Measurements from ENCODE around the gene MEG3. TPM values are rescaled to one million over a fixed set of nuclear protein-coding genes. Genes with fewer than 3 reads are reported as not detected.

Gene MEG3
- total and polyA plus RNA-seq, 2 donors: 12.6 to 103 TPM

DNA sequence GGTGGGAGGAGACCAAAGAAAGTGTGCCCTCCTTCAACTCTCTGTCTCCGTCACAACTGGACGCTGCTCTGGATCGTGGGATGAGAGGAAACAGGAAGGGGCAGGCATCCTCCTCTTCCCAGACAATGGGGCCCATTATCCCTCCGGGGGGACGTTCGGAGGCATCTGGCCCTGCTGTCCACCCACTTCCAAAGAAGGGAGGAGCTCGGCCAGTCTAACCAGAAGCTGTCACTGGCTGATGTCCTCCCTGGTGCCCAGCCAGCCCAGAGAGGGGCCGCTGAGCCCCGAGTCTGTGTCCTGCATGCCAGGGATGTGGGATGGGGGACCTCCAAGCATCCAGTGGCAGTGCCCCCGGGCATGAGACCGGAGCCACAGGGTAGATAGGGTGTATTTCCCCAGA, 39.8 kb upstream of the MEG3 start:
- Histone ChIP-seq H3K36me3 (ENCODE audit: control insufficient read depth in 2 of 2, insufficient read depth in 2 of 2, low read length in 1 of 2) (no peaks in the 10 kb centered on the region), H3K27me3 (ENCODE audit: control insufficient read depth in 2 of 2, insufficient read depth in 1 of 2, low read length in 1 of 2) (no peaks in the 10 kb centered on the region), H3K27ac (ENCODE audit: low read depth in 1 of 2, low read length in 1 of 2) (no peak overlapping the region), H3K9me3 (ENCODE audit: control insufficient read depth in 2 of 2, insufficient read depth in 1 of 2, low read length in 1 of 2) (no peaks in the 10 kb centered on the region), H3K4me1 (ENCODE audit: control insufficient read depth in 2 of 2, insufficient read depth in 2 of 2, low read length in 2 of 2) (no peaks in the 10 kb centered on the region), H3K4me3 (ENCODE audit: low read length in 2 of 2) (no peak overlapping the region)
- 95% methylated on average over 11 of the region's 11 CpGs for WGBS
- no peak for DNase-seq (ENCODE audit: low read depth in 6 of 9, low spot score in 9 of 9)

DNA sequence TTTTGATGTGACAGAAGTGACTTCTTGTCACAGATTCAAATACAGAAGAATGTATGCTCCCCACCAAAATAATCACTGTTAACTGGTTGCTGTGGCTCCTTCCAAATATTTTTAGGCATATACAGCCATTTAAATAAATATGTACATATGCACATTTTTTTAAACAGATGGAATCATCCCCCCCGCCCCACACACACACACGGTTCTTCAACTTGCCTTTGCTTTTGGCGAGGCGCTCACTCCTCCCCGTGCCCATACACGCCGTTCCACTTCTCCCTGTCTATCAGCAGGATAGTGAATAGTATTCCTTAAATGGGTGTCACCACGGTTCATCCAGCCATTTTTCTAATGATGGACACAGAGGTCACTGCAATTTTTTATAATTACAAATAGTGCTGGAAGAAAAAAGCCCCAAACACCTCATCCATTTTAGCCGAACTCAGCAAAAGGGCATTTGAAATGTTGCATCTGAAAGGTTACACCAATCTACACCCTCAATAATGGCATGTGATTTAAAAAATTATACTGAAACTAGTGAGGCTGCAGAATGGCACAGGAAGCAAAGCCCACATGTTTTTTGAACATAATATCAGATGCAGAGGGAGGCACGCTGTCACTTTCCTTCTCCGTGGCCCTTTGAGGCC, 39.2 kb upstream of the MEG3 start:
- no peaks in the 10 kb centered on the region for H3K27me3 ChIP-seq (ENCODE audit: control insufficient read depth in 2 of 2, insufficient read depth in 1 of 2, low read length in 1 of 2)
- H3K4me1 ChIP-seq (ENCODE audit: control insufficient read depth in 2 of 2, insufficient read depth in 2 of 2, low read length in 2 of 2): no peaks in the 10 kb centered on the region
- WGBS: 87% methylated on average over 11 of the region's 11 CpGs

DNA sequence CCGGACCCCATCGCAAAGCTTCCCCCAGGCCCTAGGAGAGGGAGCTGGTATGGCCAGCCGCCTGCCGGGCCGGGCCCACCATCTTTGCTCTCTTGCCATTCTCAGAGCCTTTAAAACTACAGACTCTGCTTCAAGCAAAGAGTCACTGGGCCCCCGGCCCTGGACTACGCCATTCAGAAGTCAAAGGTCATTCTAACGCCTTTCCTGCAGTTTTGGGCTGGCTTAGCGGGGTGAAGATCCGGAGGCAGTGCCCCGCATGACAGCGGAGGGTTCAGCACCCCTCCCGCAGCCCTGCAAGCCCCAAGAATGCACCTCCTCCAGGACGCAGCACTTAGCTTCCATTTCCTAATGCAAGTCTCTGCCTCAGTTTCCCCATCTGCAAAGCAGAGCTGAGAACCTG, 38.3 kb upstream of the MEG3 start:
- H3K36me3 ChIP-seq (ENCODE audit: control insufficient read depth in 2 of 2, insufficient read depth in 2 of 2, low read length in 1 of 2): no peaks in the 10 kb centered on the region
- H3K27me3 ChIP-seq (ENCODE audit: control insufficient read depth in 2 of 2, insufficient read depth in 1 of 2, low read length in 1 of 2): no peaks in the 10 kb centered on the region
- no peak overlapping the region for H3K27ac ChIP-seq (ENCODE audit: low read depth in 1 of 2, low read length in 1 of 2)
- H3K9me3 ChIP-seq (ENCODE audit: control insufficient read depth in 2 of 2, insufficient read depth in 1 of 2, low read length in 1 of 2): no peaks in the 10 kb centered on the region
- H3K4me3 ChIP-seq (ENCODE audit: low read length in 2 of 2): no peak overlapping the region
- no peaks in the 10 kb centered on the region for H3K4me1 ChIP-seq (ENCODE audit: control insufficient read depth in 2 of 2, insufficient read depth in 2 of 2, low read length in 2 of 2)
- DNase-seq (ENCODE audit: low read depth in 6 of 9, low spot score in 9 of 9): no peak
- WGBS: 96% methylated on average over 14 of the region's 14 CpGs

More for the DNA sequence above, 39.2 kb upstream of the MEG3 start:
- no peaks in the 10 kb centered on the region for H3K9me3 ChIP-seq (ENCODE audit: control insufficient read depth in 2 of 2, insufficient read depth in 1 of 2, low read length in 1 of 2)
- H3K27ac ChIP-seq (ENCODE audit: low read depth in 1 of 2, low read length in 1 of 2): no peak overlapping the region
- no peak overlapping the region for H3K4me3 ChIP-seq (ENCODE audit: low read length in 2 of 2)
- no peaks in the 10 kb centered on the region for H3K36me3 ChIP-seq (ENCODE audit: control insufficient read depth in 2 of 2, insufficient read depth in 2 of 2, low read length in 1 of 2)
- no peak for DNase-seq (ENCODE audit: low read depth in 6 of 9, low spot score in 9 of 9)

DNA sequence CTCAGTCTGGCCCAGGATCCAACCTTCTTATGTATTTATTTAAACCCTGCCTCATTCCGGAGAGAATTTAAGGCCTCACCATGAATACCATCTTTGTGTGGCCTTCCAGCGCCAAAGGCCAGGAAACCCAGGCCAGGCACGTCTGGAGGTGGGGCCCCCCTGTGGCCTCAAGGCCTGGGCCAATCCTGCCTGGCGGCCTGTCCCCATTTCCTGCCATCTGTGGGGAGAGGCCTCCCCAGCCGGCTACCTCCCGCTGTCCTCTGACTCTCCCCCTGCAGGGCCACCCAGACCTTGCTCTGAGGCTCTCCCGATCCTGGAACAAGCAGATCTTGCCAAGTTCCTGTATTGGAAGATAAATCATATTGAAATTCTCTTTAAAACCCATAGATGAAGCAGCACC, 37.4 kb upstream of the MEG3 start:
- no peaks in the 10 kb centered on the region for H3K36me3 ChIP-seq (ENCODE audit: control insufficient read depth in 2 of 2, insufficient read depth in 2 of 2, low read length in 1 of 2)
- no peaks in the 10 kb centered on the region for H3K27me3 ChIP-seq (ENCODE audit: control insufficient read depth in 2 of 2, insufficient read depth in 1 of 2, low read length in 1 of 2)
- no peaks in the 10 kb centered on the region for H3K9me3 ChIP-seq (ENCODE audit: control insufficient read depth in 2 of 2, insufficient read depth in 1 of 2, low read length in 1 of 2)
- WGBS: 62% methylated on average over 7 of the region's 7 CpGs
- H3K4me1 ChIP-seq (ENCODE audit: control insufficient read depth in 2 of 2, insufficient read depth in 2 of 2, low read length in 2 of 2): no peaks in the 10 kb centered on the region
- H3K4me3 ChIP-seq (ENCODE audit: low read length in 2 of 2): no peak overlapping the region
- no peak for DNase-seq (ENCODE audit: low read depth in 6 of 9, low spot score in 9 of 9)
- no peak overlapping the region for H3K27ac ChIP-seq (ENCODE audit: low read depth in 1 of 2, low read length in 1 of 2)

DNA sequence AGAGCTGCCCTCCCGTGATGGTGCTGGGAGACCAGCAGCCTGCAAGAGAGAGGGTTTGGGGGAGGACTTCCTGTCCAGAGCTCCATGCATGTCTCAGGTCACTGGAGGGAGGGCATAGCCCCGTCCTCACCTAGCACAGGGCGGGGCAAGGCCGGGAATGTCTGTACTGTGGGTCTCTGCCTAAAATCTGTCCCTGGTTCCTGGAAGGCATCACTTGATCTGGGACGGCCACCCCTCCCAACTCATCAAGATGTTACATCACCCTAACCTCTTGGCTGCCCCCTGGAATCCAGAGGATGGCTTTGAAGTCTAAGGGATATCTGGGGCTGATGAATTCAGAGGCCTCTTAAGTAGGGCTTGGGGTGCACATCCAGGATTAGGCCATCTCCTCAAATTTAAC, 37.0 kb upstream of the MEG3 start:
- Histone ChIP-seq H3K4me1 (ENCODE audit: control insufficient read depth in 2 of 2, insufficient read depth in 2 of 2, low read length in 2 of 2) (no peaks in the 10 kb centered on the region), H3K27me3 (ENCODE audit: control insufficient read depth in 2 of 2, insufficient read depth in 1 of 2, low read length in 1 of 2) (no peaks in the 10 kb centered on the region), H3K27ac (ENCODE audit: low read depth in 1 of 2, low read length in 1 of 2) (no peak overlapping the region), H3K4me3 (ENCODE audit: low read length in 2 of 2) (no peak overlapping the region), H3K36me3 (ENCODE audit: control insufficient read depth in 2 of 2, insufficient read depth in 2 of 2, low read length in 1 of 2) (no peaks in the 10 kb centered on the region), H3K9me3 (ENCODE audit: control insufficient read depth in 2 of 2, insufficient read depth in 1 of 2, low read length in 1 of 2) (no peaks in the 10 kb centered on the region)
- WGBS: 82% methylated on average over 5 of the region's 5 CpGs
- no peak for DNase-seq (ENCODE audit: low read depth in 6 of 9, low spot score in 9 of 9)

DNA sequence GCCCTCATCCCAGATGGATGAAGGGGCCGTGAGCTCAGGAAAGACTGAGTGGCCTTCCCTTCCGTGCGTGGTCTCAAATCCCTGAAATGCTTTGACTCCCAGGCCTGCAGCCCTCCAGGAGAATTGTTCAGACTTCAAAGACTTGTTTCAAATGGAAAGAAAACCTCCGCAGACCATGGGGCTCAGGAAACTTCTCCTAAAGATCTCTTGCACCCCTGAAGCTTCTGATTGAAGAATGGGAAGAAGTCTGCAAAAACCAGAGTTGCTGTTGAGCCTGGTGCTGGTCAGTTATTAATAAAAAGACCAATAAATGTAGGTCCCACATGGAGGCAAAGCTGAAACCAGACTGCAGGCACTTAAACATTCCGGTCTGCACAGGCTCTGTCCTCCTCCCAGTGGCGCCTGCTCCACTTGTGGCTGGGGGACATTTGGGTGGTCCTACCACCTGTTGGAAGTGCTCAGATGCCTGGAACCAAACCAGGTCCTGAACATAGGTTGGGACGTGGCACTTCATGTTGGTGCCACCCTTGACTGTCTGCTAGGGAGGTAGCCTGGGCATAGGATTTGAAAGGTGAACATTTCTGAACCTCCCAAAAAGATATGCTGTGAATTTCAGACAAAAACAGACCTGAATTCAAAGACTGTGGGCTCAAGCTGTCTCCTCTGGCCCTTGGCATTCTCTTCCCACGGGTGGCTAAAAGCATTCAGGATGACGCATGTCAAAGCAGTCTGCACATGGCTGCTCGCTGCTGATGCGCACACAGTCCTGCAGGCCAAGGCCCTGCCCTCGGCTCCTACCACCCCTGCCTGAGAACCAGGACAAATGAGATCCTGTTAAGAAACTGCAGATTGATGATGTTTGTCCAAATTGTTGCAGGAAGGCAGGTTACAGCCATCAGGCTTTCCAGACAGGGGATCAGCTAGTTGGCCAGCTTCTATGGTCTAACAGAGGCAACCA, 36.2 kb upstream of the MEG3 start:
- Histone ChIP-seq H3K36me3 (ENCODE audit: control insufficient read depth in 2 of 2, insufficient read depth in 2 of 2, low read length in 1 of 2) (no peaks in the 10 kb centered on the region), H3K9me3 (ENCODE audit: control insufficient read depth in 2 of 2, insufficient read depth in 1 of 2, low read length in 1 of 2) (no peaks in the 10 kb centered on the region), H3K27ac (ENCODE audit: low read depth in 1 of 2, low read length in 1 of 2) (no peak overlapping the region), H3K27me3 (ENCODE audit: control insufficient read depth in 2 of 2, insufficient read depth in 1 of 2, low read length in 1 of 2) (no peaks in the 10 kb centered on the region), H3K4me3 (ENCODE audit: low read length in 2 of 2) (no peak overlapping the region), H3K4me1 (ENCODE audit: control insufficient read depth in 2 of 2, insufficient read depth in 2 of 2, low read length in 2 of 2) (no peaks in the 10 kb centered on the region)
- 97% methylated on average over 12 of the region's 12 CpGs for WGBS
- no peak for DNase-seq (ENCODE audit: low read depth in 6 of 9, low spot score in 9 of 9)

DNA sequence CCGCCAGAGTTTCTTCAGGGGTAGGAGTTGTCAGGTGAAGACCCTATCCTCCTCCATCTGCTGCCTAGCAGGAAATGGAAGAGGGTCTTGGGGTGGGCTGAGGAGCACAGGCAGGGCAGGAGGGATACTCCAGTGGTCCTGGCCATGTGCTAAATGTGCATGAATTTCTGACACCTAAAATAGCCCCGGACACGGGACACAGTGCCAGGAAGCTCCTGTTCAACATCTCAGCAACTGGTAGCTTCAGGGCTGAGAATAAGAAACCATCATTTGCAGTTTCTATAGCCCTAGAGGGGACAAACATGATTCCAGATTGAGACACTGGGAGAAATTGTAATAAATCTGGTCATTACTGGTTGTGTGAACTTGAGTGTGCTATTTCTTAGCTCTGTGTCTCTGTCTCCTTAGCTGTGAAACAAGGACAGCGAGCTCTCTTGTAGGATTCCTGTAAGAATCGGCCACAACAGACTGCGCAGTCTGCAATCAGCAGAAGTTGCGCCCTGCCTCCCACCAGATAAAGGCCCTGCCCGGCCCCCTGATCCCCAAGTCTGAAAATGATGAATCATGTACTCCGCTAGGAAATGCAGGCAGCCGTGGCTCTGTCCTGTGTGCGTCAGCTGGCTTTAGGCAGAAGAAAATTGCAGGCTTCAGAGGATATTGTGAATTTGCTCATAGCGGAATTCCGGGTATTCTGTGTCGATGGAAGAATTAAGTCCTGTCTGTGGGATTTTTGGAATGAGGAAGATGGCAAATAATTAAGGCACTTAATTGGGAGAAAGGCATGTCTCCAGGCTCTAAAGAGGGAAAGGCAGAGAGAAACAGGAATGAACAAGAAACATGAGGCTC, 35.2 kb upstream of the MEG3 start:
- no peaks in the 10 kb centered on the region for H3K4me1 ChIP-seq (ENCODE audit: control insufficient read depth in 2 of 2, insufficient read depth in 2 of 2, low read length in 2 of 2)
- no peaks in the 10 kb centered on the region for H3K27me3 ChIP-seq (ENCODE audit: control insufficient read depth in 2 of 2, insufficient read depth in 1 of 2, low read length in 1 of 2)
- H3K27ac ChIP-seq (ENCODE audit: low read depth in 1 of 2, low read length in 1 of 2): no peak overlapping the region
- DNase-seq (ENCODE audit: low read depth in 6 of 9, low spot score in 9 of 9): no peak
- H3K36me3 ChIP-seq (ENCODE audit: control insufficient read depth in 2 of 2, insufficient read depth in 2 of 2, low read length in 1 of 2): no peaks in the 10 kb centered on the region
- H3K9me3 ChIP-seq (ENCODE audit: control insufficient read depth in 2 of 2, insufficient read depth in 1 of 2, low read length in 1 of 2): no peaks in the 10 kb centered on the region
- WGBS: 96% methylated on average over 14 of the region's 14 CpGs
- H3K4me3 ChIP-seq (ENCODE audit: low read length in 2 of 2): no peak overlapping the region

DNA sequence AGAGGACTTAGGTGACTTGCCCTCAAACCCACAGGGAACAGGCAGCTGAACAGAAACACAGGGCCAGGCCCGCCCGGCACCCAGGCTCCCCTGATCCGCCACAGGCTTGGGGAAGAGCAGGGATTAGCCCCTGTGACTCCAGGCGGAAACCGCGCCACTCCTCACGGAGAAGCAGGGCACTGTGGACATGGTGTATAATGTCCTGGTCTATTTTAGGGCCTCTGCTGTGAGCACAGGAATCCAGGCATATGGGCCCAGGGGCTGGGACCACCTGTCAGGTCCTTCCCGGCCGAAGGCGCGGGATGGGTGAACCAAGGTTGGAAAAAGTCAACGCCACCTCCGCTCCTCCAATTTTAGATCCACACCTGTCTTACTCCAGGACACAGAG, 34.6 kb upstream of the MEG3 start:
- no peak for DNase-seq (ENCODE audit: low read depth in 6 of 9, low spot score in 9 of 9)
- Histone ChIP-seq H3K9me3 (ENCODE audit: control insufficient read depth in 2 of 2, insufficient read depth in 1 of 2, low read length in 1 of 2) (no peaks in the 10 kb centered on the region), H3K27ac (ENCODE audit: low read depth in 1 of 2, low read length in 1 of 2) (no peak overlapping the region), H3K4me1 (ENCODE audit: control insufficient read depth in 2 of 2, insufficient read depth in 2 of 2, low read length in 2 of 2) (no peaks in the 10 kb centered on the region), H3K36me3 (ENCODE audit: control insufficient read depth in 2 of 2, insufficient read depth in 2 of 2, low read length in 1 of 2) (no peaks in the 10 kb centered on the region), H3K27me3 (ENCODE audit: control insufficient read depth in 2 of 2, insufficient read depth in 1 of 2, low read length in 1 of 2) (no peaks in the 10 kb centered on the region), H3K4me3 (ENCODE audit: low read length in 2 of 2) (no peak overlapping the region)
- WGBS: 98% methylated on average over 13 of the region's 13 CpGs

DNA sequence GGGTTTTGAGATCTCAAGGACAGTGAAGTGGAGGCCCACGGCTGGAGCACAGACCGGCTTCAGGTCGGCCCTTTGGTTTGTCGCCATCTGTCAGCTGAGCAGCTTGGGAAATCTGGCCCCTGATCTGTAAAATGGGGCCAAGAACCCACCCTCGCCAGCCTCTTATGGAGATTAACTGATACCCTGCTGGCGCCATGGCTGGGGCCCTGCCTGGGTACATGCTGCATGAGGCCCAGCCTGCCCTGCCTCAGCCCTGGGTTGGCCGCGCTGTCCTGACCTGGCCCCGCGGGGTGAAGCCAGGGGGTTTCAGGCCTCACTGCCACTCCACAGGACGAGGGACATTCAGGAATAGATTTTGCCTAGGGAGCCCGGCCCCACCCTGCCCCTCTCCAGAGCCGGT, 33.9 kb upstream of the MEG3 start:
- DNase-seq (ENCODE audit: low read depth in 6 of 9, low spot score in 9 of 9): no peak
- 97% methylated on average over 13 of the region's 13 CpGs for WGBS

More for the DNA sequence above, 33.9 kb upstream of the MEG3 start:
- Histone ChIP-seq H3K27ac (ENCODE audit: low read depth in 1 of 2, low read length in 1 of 2) (no peak overlapping the region), H3K4me1 (ENCODE audit: control insufficient read depth in 2 of 2, insufficient read depth in 2 of 2, low read length in 2 of 2) (no peaks in the 10 kb centered on the region), H3K27me3 (ENCODE audit: control insufficient read depth in 2 of 2, insufficient read depth in 1 of 2, low read length in 1 of 2) (no peaks in the 10 kb centered on the region), H3K9me3 (ENCODE audit: control insufficient read depth in 2 of 2, insufficient read depth in 1 of 2, low read length in 1 of 2) (no peaks in the 10 kb centered on the region), H3K36me3 (ENCODE audit: control insufficient read depth in 2 of 2, insufficient read depth in 2 of 2, low read length in 1 of 2) (no peaks in the 10 kb centered on the region), H3K4me3 (ENCODE audit: low read length in 2 of 2) (no peak overlapping the region)
